Measurements from ENCODE around the gene HOMER2. TPM values are rescaled to one million over a fixed set of nuclear protein-coding genes. Genes with fewer than 3 reads are reported as not detected.

Gene HOMER2
- total RNA-seq, 1 donor, result 11.6 TPM

DNA sequence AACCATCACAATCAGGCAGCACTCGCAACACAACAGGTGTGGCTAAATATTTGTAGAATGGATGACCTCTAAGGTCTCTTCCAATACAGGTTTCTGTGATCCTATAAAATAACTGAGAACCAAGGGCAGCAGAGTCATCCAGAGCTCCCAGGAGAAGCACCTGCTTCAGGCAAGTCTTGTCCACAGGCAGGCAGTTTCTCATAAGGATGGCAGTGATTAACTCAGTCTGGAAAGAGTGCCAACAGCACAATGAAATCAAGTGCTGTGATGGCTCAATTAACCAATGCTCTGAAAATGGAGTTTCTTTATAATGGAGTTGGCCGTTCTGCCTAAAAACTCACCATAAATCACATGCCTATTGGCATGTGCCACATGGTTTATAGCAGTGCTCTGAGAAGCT is 70.8 kb downstream of the HOMER2 start:
- H4K20me1 ChIP-seq (ENCODE audit: insufficient read depth, low read length), result no peaks in the 10 kb centered on the region
- H3K36me3 ChIP-seq (ENCODE audit: insufficient read depth, low read length), result no peaks in the 10 kb centered on the region
- H3K4me3 ChIP-seq (ENCODE audit: insufficient read depth, low read length), result no peak overlapping the region
- no peak overlapping the region for H3K4me2 ChIP-seq (ENCODE audit: insufficient read depth, low read length)
- no peaks in the 10 kb centered on the region for H3K27me3 ChIP-seq (ENCODE audit: insufficient read depth, low read length)
- H2AFZ ChIP-seq (ENCODE audit: low read length), result no peak overlapping the region
- H3K4me1 ChIP-seq (ENCODE audit: insufficient read depth, low read length), result no peaks in the 10 kb centered on the region
- H3K79me2 ChIP-seq (ENCODE audit: insufficient read depth, low read length), result no peaks in the 10 kb centered on the region
- TF ChIP-seq, protein P1, sequence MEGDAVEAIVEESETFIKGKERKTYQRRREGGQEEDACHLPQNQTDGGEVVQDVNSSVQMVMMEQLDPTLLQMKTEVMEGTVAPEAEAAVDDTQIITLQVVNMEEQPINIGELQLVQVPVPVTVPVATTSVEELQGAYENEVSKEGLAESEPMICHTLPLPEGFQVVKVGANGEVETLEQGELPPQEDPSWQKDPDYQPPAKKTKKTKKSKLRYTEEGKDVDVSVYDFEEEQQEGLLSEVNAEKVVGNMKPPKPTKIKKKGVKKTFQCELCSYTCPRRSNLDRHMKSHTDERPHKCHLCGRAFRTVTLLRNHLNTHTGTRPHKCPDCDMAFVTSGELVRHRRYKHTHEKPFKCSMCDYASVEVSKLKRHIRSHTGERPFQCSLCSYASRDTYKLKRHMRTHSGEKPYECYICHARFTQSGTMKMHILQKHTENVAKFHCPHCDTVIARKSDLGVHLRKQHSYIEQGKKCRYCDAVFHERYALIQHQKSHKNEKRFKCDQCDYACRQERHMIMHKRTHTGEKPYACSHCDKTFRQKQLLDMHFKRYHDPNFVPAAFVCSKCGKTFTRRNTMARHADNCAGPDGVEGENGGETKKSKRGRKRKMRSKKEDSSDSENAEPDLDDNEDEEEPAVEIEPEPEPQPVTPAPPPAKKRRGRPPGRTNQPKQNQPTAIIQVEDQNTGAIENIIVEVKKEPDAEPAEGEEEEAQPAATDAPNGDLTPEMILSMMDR (IDR thresholded peaks at IDR 0.05; ENCODE audit: extremely low read depth, low read depth, low read length), result no peak
- H3K9me3 ChIP-seq (ENCODE audit: low read depth, low read length), result no peaks in the 10 kb centered on the region
- DNase-seq (ENCODE audit: insufficient read length, low spot score, missing footprints), result no peak
- H3K27ac ChIP-seq (ENCODE audit: low read depth, low read length), result no peak overlapping the region

DNA sequence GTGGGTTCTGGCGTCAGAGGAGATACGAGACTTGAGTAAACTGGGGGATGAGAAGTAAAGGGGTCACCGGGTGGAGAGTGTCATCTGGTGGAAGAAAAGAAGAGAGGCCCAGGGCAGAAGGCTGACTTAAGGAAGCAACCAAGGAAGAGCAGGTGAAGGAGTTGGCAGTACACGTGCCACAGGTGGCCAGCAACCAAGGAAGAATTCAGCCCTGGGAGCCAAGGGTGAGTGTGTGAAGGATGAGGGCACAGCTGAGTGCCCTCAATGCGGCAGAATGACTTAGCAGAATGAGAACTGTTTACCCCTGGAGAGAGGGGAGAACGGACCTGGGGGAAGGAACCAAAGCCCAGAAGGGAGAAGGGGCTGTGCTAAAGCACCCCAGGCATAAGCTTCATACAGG is 71.8 kb downstream of the HOMER2 start:
- TF ChIP-seq, protein P1 (IDR thresholded peaks at IDR 0.05; ENCODE audit: extremely low read depth, low read depth, low read length), result no peak
- Histone ChIP-seq H3K9me3 (ENCODE audit: low read depth, low read length) (no peaks in the 10 kb centered on the region), H2AFZ (ENCODE audit: low read length) (no peak overlapping the region), H3K36me3 (ENCODE audit: insufficient read depth, low read length) (no peaks in the 10 kb centered on the region), H3K27me3 (ENCODE audit: insufficient read depth, low read length) (no peaks in the 10 kb centered on the region), H3K4me2 (ENCODE audit: insufficient read depth, low read length) (no peak overlapping the region), H3K79me2 (ENCODE audit: insufficient read depth, low read length) (no peaks in the 10 kb centered on the region), H3K4me1 (ENCODE audit: insufficient read depth, low read length) (peaks cover 3% of the 10 kb centered on the region), H4K20me1 (ENCODE audit: insufficient read depth, low read length) (no peaks in the 10 kb centered on the region), H3K4me3 (ENCODE audit: insufficient read depth, low read length) (no peak overlapping the region), H3K27ac (ENCODE audit: low read depth, low read length) (no peak overlapping the region)
- no peak for DNase-seq (ENCODE audit: insufficient read length, low spot score, missing footprints)

DNA sequence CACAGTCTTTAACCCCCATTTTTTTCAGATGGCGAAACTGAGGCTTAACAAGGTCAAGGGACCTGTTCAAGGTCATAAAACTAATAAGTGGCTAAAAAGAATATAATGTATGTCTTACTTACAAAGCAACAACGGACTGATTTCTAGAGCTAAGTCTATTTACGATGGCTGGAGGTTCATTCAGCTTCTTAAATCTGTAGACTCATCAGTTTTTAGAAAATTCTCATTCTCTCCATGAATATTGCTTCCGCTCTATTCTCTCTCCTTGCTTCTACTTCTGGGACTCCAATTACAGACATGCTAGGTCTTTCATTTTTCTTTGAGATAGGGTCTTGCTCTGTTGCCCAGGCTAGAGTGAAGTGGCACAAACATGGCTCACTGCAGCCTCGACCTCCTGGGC is 74.2 kb downstream of the HOMER2 start:
- H3K4me2 ChIP-seq (ENCODE audit: insufficient read depth, low read length), result no peak overlapping the region
- TF ChIP-seq, protein P1 (IDR thresholded peaks at IDR 0.05; ENCODE audit: extremely low read depth, low read depth, low read length), result no peak
- H3K79me2 ChIP-seq (ENCODE audit: insufficient read depth, low read length), result no peaks in the 10 kb centered on the region

DNA sequence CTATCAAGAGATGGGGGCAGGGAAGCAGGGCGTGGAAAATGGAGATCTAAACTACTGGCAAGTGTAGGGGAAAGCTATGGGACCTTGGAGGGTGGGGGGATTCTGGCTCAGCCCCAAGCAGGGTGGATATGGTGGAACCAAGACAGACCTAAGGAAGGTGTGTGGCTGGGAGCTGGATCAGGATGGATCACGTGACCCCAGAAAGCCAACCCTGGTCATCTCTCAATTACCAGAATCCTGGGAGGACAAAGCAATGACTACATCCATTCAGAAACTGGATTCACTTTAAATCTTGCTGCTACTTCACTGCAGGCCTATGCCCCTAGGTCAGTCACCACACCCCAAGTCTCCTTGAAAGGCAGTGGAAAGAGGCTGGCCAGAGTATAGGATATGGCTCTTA is 74.7 kb downstream of the HOMER2 start:
- no peak for DNase-seq (ENCODE audit: insufficient read length, low spot score, missing footprints)
- Histone ChIP-seq H3K4me3 (ENCODE audit: insufficient read depth, low read length) (no peak overlapping the region), H2AFZ (ENCODE audit: low read length) (no peak overlapping the region), H3K4me1 (ENCODE audit: insufficient read depth, low read length) (peaks cover 11% of the 10 kb centered on the region), H3K27me3 (ENCODE audit: insufficient read depth, low read length) (no peaks in the 10 kb centered on the region), H4K20me1 (ENCODE audit: insufficient read depth, low read length) (no peaks in the 10 kb centered on the region), H3K79me2 (ENCODE audit: insufficient read depth, low read length) (no peaks in the 10 kb centered on the region), H3K9me3 (ENCODE audit: low read depth, low read length) (no peaks in the 10 kb centered on the region), H3K27ac (ENCODE audit: low read depth, low read length) (no peak overlapping the region), H3K36me3 (ENCODE audit: insufficient read depth, low read length) (no peaks in the 10 kb centered on the region), H3K4me2 (ENCODE audit: insufficient read depth, low read length) (no peak overlapping the region)
- TF ChIP-seq, protein P1 (IDR thresholded peaks at IDR 0.05; ENCODE audit: extremely low read depth, low read depth, low read length), result no peak

More for the DNA sequence above, 74.2 kb downstream of the HOMER2 start:
- Histone ChIP-seq H3K27me3 (ENCODE audit: insufficient read depth, low read length) (no peaks in the 10 kb centered on the region), H3K4me1 (ENCODE audit: insufficient read depth, low read length) (peaks cover 11% of the 10 kb centered on the region), H3K4me3 (ENCODE audit: insufficient read depth, low read length) (no peak overlapping the region), H3K9me3 (ENCODE audit: low read depth, low read length) (no peaks in the 10 kb centered on the region), H2AFZ (ENCODE audit: low read length) (no peak overlapping the region), H3K36me3 (ENCODE audit: insufficient read depth, low read length) (no peaks in the 10 kb centered on the region), H3K27ac (ENCODE audit: low read depth, low read length) (no peak overlapping the region), H4K20me1 (ENCODE audit: insufficient read depth, low read length) (no peaks in the 10 kb centered on the region)
- DNase-seq (ENCODE audit: insufficient read length, low spot score, missing footprints), result no peak

Data from osteoblast (primary cell).